ENCODE data around the gene ZC3H13.
A peak's percentile ranks its signal among the peaks of the same experiment; 100 is the strongest.

The ZC3H13 gene, protein sequence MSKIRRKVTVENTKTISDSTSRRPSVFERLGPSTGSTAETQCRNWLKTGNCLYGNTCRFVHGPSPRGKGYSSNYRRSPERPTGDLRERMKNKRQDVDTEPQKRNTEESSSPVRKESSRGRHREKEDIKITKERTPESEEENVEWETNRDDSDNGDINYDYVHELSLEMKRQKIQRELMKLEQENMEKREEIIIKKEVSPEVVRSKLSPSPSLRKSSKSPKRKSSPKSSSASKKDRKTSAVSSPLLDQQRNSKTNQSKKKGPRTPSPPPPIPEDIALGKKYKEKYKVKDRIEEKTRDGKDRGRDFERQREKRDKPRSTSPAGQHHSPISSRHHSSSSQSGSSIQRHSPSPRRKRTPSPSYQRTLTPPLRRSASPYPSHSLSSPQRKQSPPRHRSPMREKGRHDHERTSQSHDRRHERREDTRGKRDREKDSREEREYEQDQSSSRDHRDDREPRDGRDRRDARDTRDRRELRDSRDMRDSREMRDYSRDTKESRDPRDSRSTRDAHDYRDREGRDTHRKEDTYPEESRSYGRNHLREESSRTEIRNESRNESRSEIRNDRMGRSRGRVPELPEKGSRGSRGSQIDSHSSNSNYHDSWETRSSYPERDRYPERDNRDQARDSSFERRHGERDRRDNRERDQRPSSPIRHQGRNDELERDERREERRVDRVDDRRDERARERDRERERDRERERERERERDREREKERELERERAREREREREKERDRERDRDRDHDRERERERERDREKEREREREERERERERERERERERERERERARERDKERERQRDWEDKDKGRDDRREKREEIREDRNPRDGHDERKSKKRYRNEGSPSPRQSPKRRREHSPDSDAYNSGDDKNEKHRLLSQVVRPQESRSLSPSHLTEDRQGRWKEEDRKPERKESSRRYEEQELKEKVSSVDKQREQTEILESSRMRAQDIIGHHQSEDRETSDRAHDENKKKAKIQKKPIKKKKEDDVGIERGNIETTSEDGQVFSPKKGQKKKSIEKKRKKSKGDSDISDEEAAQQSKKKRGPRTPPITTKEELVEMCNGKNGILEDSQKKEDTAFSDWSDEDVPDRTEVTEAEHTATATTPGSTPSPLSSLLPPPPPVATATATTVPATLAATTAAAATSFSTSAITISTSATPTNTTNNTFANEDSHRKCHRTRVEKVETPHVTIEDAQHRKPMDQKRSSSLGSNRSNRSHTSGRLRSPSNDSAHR (N-terminal part only)

DNA sequence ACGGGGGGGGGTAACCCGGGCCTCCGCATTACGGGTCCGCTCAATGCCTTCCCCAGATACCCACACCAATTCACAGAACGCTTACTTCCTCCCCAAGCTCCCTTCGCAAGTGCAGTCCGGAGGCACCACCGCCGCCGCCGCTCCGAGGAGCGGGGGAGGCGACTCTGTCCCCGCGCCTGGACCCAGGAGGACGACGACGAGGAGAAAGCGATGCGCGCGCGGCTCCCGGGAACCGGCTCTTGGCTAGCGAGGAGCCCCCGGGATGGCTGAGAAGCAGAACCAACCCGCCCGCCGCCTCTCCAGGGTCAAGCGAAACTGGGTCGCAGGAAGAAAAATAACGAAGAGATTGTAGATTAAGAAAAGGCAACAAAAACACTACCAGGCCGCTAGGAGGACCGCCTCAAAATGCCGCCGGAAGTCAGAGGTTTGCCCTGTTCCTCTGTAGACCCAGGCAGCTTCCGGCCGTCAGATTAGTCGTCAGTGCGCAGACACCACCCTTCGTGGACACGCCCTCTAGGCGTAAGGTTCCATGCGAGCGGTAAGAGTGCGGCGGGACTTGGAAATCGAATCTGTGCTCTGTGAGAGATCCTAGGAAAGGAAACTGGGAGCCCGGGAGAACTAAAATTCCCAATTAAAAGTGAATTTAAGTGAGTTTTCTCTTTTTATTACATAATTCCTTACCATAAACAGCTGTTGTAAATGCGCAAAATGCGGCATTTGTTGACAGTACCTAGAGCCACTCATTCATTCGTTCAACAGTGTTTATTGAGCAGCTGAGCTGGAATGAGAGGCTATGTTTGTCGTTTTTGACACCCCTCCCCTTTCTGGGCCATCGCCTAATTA, at the start of gene ZC3H13:
TSS of gene ZC3H13 (minus strand) at position 428 of the 843 bp plus-strand sequence. CDS start 7,239 bp downstream, outside the sequence.
- DNase-seq (ENCODE audit: low read depth): peak; percentile 86

DNA sequence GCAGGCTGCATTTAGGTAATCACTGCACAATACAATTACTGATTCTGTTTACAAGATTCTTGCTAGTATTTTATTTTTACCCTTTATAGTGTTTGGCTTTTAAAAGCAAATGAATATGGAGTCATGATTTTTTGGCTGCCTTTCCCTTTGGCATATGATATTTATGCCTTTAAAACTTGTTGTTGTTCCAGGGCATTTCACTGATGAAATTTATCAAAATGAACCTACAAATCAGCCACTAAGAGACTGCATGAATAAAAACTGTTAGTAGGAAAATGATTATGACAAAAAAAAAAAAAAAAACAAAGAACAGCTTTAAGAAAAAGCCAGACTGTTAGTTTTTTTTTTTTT, 49.7 kb upstream of the ZC3H13 start:
- DNase-seq (ENCODE audit: low read depth): no peak

DNA sequence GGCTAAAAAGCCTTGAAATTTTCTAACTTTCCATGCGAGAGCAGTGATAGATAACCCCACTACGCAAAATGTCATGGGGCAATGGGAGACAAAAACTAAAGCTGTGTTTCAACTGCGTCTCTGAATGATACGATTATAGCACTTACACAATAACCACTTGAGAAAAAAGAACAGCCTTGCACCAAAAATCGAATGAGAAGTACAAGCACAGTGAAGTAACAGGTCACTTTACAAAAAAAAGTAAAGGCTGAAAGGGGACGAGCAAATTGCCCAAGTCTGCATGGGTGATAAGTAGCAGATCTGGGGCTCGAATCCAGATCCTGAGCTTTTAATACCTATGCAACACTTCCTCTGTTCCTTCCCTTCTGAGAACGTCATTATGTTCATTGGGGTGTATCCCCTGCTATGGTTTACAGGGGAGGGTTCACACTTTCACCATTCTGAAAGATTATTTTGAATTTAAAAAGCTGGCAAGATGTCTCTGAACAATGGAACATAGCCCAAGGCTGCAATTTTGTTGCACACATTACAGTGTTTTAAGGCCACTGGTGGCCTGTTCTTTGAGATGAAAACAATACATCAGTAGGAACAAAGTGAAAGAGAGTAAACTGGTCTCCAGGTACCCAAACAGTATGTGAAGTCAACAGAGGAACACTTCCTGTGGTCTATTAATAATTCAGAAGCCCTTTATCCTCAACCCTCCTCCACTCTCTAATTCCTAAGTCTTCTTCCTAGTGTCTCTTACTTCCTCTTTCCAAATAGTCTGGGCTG, 49.1 kb upstream of the ZC3H13 start:
- no peak for DNase-seq (ENCODE audit: low read depth)

DNA sequence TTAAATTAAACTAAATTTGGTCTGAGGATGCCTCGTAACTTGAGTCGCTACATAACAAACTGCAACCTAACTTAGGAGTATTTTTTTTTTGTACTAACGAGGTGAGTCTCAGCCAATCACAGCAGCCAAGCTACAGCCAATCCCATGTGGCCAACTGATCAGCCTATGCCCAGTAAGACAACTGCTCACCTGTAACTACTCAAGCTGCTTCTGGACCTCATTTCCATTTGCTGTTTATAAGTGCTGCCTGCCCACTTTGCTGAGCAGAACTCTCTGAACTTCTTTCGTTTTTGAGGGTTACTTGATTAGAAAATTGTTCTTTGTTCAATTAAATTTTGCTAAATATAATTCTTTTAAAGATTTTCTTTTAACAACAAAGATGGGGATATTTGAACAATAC, 48.5 kb upstream of the ZC3H13 start:
- no peak for DNase-seq (ENCODE audit: low read depth)

DNA sequence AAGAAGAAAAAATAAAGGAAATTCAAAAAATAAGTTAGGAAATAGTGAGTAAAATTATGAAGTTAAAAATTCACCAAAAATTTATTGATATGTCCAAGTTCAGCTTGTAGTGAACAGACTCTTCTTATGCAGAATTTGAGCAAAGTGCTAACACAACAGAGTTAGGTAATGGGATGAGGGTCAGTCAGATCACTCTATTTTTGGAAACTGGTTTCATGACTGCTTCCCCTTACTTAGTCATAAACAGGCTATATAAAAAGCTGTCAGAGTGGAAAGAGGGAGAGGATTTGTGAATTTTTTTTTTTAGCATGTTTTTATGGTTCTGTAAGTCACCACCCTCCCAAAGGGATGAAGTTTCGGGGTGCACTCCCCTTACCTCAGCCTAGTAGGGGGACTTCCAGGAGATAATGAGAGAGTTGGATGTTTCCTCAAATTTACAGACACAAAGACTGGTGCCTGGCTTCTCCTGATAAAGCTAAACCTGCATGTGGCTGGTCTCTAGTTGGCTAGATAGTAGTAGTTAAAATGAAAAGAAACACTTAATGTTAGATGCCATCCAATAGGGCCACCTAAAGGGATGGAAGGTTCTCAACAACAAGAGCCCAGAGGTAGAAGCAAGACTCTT, 47.8 kb upstream of the ZC3H13 start:
- no peak for DNase-seq (ENCODE audit: low read depth)

DNA sequence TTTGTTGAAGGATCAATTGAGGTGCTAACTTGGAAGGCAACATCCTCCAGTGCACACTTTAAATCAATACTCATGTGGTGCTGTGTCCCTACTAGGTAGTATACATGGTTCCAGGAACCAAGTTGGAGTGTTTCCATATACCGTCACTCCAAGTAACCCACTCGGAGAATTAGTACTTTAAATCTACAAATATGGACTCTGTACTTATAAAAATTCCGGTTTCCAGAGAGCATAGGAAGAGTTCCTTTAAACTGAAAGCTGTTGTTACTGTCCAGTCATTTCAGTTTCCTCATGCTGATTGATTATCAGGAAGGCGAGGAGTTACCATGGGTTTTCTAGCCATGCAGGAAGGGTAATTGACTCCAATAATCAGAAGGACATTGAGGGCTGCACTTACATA, 45.1 kb upstream of the ZC3H13 start:
- no peak for DNase-seq (ENCODE audit: low read depth)

DNA sequence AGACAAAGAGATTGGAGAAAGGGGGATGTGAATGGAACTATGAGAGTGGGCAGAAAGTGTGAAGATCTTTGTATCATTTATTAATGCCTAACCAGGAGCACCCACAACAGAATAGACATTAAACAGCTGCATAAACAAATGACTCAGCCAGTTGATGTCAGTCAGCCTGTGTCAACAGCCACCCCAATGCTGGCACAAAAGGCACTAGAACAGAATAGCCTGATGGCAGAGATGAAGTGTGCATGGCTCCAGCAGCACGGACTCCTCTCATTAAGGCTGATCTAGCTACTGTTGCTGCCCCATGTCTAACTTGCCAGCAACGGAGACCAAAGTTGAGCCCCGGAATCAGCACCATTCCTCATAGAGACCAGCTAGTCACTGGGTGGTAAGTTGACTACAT, 44.5 kb upstream of the ZC3H13 start:
- no peak for DNase-seq (ENCODE audit: low read depth)

DNA sequence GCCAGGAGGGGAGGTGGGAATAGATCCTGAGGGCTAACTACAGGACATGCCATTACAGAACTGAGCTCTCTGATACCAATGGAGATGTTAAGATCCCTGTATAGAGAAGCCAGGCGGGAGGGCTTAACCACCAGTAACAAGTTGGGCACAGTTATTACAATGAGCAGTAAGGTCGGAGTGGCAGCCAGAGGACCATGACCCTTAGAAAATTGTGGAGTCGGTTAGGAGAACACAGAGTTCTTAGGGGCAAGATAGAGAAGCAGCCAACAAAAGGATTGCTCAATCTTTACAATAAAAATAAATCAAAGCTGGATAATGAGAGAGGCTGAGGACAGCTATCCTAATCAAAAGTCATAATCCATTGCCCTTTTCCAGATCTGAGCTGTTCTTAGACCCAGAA, 41.9 kb upstream of the ZC3H13 start:
- DNase-seq (ENCODE audit: low read depth): no peak

DNA sequence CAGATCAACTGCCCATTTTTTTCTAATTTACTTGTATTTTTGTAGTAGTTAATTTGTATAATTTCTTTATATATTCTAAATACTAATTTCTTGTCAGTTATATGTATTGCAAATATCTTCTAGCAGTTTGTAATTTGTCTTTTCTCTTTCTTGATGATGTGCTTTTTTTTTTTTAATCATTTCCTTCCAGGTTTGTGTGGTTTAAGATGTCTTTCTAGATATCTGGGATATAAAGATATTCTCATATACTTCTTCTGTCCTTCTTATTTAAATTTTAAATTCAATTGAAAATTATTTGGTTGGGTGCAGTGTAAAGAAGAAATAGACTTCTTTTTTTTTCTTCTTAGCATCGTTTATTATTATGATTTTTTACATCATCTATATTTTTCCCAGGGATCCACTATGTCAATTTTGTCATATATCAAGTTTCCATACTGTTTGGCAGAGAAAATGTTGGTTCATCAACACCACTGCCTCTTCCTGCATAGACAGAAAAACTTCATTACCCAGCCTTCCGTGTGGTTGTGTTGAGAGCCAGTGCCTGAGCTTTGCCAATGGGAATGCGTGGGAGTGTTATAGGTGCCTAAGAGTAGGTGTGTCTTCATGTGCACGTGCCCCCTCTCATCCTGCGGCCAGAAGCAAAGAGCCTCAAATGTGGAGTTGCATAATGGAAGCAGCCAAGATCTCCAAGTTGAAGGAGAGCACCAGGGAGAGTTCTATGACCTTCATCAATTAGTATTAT, 36.4 kb upstream of the ZC3H13 start:
- no peak for DNase-seq (ENCODE audit: low read depth)

DNA sequence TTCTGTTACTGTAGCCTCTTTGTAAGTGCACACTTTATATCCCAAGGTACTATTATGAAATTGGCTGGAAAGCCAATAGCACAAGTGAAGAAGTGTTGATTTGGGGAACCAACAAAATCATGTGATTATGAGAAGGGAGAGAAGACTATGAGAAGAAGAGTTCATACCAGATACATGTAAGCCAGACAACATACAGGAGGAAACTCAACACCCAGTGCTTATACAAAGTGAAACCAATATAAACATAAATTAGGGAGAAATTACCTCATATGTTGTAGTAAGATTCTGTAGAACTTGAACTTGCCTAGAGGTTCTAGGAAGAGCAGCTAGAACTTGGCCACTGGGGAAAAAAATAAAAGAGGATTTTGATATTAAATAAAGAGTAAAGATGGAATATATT, 34.9 kb upstream of the ZC3H13 start:
- no peak for DNase-seq (ENCODE audit: low read depth)

DNA sequence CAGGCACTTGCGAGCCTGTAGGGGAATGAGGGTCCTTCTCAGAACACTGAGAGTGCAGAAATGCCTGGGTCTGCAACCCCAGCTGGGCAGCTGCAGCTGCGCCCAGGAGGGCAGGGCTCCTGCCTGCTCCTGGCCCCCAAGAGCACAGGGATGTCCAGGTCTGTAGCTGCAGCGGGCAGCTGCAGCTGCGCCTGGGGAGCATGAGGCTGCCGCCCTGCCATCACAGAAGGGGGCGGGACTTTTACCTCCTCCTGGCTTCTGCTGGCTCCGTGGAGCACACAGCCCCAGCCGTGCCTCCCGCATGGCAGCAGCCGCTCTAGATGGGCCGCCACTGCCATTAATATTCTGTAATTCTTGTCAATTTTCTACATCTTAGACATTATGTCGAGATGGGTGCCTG, 34.4 kb upstream of the ZC3H13 start:
- no peak for DNase-seq (ENCODE audit: low read depth)

DNA sequence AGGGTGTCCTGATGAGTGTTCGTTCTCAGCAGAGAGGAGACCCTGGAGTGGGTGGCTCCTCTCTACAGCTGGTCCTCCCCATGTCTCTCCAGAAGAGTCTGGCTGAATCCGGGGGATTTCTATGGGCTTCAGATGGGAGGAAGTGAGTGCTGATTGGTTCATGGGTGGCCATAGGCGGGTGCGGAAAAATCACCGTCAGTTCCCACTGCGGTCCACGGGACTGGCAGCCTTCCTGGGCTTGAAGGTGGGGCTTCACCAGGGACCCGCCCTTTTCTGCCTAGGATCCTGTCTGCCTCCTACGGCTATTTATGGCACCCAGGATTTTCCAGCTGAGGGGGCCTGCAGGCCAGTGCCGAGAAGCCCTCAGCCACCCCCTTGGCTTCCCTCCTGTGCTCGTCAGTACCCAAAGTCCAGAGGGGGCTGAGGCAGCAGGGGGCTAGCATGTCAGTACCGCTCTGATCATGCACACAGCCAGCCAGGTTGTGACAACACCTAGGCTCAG, 33.9 kb upstream of the ZC3H13 start:
- DNase-seq (ENCODE audit: low read depth): no peak

DNA sequence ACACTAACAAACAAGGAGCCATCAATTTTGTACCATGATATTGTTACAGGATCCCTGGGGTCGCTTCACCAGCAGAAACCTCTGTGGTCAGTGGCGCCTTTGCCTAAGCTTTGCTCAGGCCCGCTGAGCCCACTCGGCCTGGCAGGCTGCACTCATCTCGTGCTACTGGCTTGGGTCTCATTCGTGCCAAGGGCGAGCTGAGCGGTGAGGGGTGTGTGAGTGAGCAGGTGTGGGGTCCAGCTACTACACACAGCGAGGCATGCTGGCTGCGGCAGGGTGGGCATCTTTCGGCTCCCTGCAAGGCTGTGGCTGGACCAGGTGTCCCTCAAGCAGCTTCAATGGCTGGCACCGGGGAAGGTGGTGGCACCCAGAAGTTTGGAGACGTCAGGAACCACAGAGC, 33.2 kb upstream of the ZC3H13 start:
- DNase-seq (ENCODE audit: low read depth): no peak

DNA sequence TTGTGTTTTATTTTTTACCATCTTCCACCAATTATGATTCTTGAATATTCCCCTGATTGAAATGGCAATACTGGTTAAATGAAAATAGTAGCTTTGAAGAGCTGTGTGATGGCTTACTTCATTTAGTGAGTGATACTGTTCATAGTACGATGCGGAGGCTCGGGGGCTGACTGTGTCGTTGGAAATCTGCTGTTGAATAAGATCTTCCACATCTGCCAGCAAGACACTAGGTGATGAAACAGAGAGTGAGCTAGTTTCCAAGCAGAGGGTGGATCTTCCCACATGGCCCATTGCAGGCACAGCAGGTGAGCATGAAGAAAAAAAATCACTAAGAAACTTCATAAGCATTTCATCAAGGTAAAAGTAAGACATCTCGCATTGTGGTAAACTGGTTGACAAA, 29.8 kb upstream of the ZC3H13 start:
- DNase-seq (ENCODE audit: low read depth): no peak

DNA sequence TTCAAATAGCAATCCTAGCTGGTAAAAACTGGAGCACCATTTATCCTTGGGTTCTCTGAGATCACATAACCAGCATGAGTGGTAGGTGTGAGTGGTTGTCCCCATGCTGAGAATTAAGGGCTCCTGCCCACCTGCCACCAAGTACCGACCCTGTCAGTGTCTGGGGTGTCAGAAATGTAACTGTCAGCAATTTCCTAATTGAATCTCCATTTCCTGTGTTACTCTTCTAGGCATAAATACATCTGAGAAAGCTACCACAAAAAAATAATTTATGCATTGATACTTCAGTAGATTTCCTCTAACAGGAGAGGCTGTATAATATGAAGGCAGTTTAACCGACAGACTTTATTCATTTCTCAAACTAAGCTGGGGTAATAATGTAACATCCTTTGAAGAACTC, 27.2 kb upstream of the ZC3H13 start:
- DNase-seq (ENCODE audit: low read depth): no peak

DNA sequence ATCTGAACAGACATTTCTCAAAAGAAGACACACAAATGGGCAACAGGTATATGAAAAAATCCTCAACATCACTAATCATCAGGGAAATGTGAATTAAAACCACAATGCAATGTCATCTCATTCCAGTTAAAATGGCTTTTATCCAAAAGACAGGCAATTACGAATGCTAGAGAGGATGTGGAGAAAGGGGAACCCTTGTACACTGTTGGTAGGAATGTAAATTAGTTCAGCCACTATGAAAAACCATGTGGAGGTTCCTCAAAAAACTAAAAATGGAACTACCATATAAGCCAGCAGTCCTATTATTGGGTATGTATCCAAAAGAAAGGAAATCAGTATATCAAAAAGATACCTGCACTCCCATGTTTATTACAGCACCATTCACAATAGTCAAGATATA, 24.7 kb upstream of the ZC3H13 start:
- DNase-seq (ENCODE audit: low read depth): no peak

DNA sequence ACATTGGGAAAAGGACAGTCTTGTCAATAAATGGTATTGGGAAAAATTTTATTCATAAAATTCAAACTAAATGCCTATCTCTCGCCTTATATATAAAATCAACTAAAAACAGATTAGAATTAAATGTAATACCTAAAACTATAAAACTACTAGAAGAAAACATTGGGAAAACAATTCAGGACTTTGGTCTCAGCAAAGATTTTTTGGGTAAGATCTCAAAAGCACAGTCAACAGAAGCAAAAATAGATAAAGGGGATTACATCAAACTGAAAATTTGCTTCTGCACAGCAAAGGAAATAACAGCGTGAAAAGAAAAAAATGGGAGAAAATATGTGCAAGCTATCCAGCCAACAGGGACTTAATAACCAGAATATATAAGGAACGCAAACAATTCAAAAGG, 24.3 kb upstream of the ZC3H13 start:
- no peak for DNase-seq (ENCODE audit: low read depth)

DNA sequence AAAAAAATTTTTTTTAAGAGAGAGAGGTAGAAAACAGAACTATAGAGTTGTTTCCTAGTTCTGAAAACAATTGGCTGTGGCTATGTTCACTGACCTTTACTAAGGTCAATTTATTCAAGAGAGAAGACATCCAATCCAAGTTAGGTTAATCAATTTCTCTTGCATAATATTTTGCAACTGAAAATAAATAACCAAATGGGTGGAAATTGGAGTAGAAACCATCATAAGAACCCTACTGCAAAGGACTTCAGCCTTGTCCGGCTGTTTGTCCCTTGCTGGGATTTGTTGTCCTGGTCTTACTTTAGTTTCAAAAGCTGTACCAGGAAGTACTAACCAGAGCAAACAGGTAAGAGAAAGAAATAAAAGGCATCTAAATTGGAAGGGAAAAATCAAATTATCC, 23.3 kb upstream of the ZC3H13 start:
- DNase-seq (ENCODE audit: low read depth): no peak

DNA sequence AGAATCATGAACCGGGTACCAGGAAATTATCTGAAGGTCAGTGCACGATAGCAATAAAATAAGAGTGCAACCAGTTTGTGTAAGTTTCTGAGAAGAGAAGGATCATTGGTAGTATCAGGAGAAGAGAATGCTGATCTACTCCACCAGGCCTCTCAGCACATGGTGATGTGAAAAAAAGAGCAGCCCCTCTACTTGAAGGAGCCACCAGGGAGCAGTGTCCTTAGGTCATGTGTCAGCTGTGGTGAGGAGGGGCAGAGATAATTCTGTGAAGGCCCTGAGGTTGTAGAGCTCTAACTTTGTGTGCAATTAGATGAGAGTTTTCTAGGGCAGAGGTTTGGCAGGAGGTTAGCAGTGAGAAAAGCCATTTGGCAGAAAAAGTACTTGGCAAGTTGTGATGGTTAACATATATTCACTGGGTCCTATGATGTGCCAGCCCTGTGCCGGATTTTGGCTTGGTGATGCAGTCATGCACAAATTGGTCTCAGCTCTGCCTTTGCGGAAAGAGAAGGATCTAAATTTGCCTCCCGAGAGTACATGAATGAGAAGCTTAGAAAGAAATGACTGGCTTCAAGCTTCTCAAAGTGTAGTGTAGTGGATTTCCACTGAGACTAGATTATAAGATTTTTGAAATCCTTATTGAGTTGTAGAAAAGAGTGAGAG, 19.2 kb upstream of the ZC3H13 start:
- no peak for DNase-seq (ENCODE audit: low read depth)
